Kidney (tissue), 14 donors: ENCODE results near the gene TMEM19. TPM values are rescaled to one million over a fixed set of nuclear protein-coding genes. Genes with fewer than 3 reads are reported as not detected.

ENCODE experiments used
- DNase-seq, 5 donors: peaks; one replicate each; pipeline ENCODE4 v3.0.0-alpha.2; 2013 to 2020
- FAIRE-seq: peaks from 2 replicates; lab custom pipeline; 2012; peaks lifted over from hg19 to GRCh38; lab: Jason Lieb, UNC
- H3K27ac ChIP-seq, 2 donors: one replicate each; pipeline ENCODE4 v1.7.0; 2013; ENCODE audit warnings: low read depth in 2 of 2, low read length in 2 of 2, inconsistent platforms in 1 of 2
- H3K27me3 ChIP-seq: one replicate; pipeline ENCODE4 v1.7.1; 2013; ENCODE audit warnings: low read length, inconsistent platforms; ENCODE audit not compliant: control insufficient read depth, insufficient read depth
- H3K36me3 ChIP-seq, 3 donors: one replicate each; pipeline versions ENCODE4 v1.7.0 to v1.7.1; 2013; ENCODE audit warnings: low read length in 3 of 3, control low read depth in 1 of 3, inconsistent platforms in 1 of 3; ENCODE audit not compliant: insufficient read depth in 3 of 3, control insufficient read depth in 2 of 3
- H3K4me1 ChIP-seq, 3 donors: one replicate each; pipeline versions ENCODE4 v1.7.0 to v1.7.1; 2013; ENCODE audit warnings: low read length in 3 of 3, inconsistent platforms in 1 of 3, low read depth in 1 of 3; ENCODE audit not compliant: control insufficient read depth in 2 of 3, insufficient read depth in 2 of 3
- H3K4me3 ChIP-seq, 3 donors: one replicate each; pipeline versions ENCODE4 v1.7.0 to v1.8.1; 2013; ENCODE audit warnings: low read length in 3 of 3, control low read depth in 1 of 3, inconsistent platforms in 1 of 3
- H3K9ac ChIP-seq, 3 donors: one replicate each; pipeline versions ENCODE4 v1.7.0 to v1.7.1; 2013; ENCODE audit warnings: low read length in 3 of 3, control low read depth in 1 of 3, inconsistent platforms in 1 of 3
- H3K9me3 ChIP-seq, 3 donors: one replicate each; pipeline versions ENCODE4 v1.7.0 to v1.7.1; 2013; ENCODE audit warnings: low read length in 3 of 3, control low read depth in 1 of 3, inconsistent platforms in 1 of 3; ENCODE audit not compliant: control insufficient read depth in 2 of 3, insufficient read depth in 1 of 3
- intact Hi-C: fragments of 100-400 bp; cut with DNase I; formaldehyde crosslinking; loops from one replicate; pipeline ENCODE4 v1.11.1; 2022
- polyA plus RNA-seq: library from polyadenylated mRNA; stranded (reverse); fragments of 350-450 nt; fragmentation: Illumina TruSeq; extraction: RNeasy Lipid Tissue Mini Kit (QIAGEN cat#74804); gene quantifications from one replicate; pipeline ENCODE4 v1.2.3, GENCODE V29; 2014; ENCODE audit warnings: low read depth, low replicate concordance; ENCODE audit not compliant: insufficient read depth
- total RNA-seq: library from RNA; stranded (reverse); fragmentation: NEBNext Ultra II Directional; extraction: Animal tissue kit (Norgen Biotek cat#: 25700); gene quantifications from one replicate; pipeline ENCODE4 v1.2.1, GENCODE V29; 2021
- TF ChIP-seq, protein P1 (sequence below): IDR thresholded peaks from 3 replicates; pipeline ENCODE4 v1.5.1; 2012; ENCODE audit warnings: mild to moderate bottlenecking, moderate library complexity, borderline replicate concordance; ENCODE audit not compliant: insufficient read depth; ENCODE audit errors: extremely low read depth
- donor health status: control.
- donor health status: control.
- donor health status: control.
- donor health status: control.
- donor health status: control.
- donor health status: DM: yes; HTN: yes; CAD: no.
- donor health status: Normal renal cell carcinoma (clear cell type).

Gene TMEM19
- total and polyA plus RNA-seq, 2 donors from 2014 or later: 14.9 to 35.6 TPM

DNA sequence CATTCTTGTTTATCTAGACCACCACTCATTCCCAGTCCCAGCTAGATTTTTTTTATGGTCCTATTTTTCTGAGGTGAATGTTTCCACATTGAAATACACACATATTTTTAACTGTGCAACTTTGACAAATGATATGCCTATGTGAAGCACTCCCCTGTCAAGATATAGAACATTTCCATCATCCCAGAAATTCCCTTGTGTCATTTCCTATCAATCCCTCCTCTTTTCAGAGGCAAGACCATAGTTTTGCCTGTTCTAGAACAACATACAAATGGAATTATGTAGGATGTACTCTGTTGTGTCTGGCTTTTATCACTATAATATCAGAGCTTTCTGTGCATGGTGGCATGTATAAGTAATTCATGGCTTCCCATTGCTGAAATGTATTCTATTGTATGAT lies 32.7 kb downstream of the TMEM19 start:
- FAIRE-seq (no peak), DNase-seq (no peak)
- no peak overlapping the region for H3K27ac ChIP-seq
- intact Hi-C loops: no loop called here
- no peaks in the 10 kb centered on the region for H3K9me3 ChIP-seq
- H3K36me3 ChIP-seq: no peaks in the 10 kb centered on the region
- TF ChIP-seq, protein P1, sequence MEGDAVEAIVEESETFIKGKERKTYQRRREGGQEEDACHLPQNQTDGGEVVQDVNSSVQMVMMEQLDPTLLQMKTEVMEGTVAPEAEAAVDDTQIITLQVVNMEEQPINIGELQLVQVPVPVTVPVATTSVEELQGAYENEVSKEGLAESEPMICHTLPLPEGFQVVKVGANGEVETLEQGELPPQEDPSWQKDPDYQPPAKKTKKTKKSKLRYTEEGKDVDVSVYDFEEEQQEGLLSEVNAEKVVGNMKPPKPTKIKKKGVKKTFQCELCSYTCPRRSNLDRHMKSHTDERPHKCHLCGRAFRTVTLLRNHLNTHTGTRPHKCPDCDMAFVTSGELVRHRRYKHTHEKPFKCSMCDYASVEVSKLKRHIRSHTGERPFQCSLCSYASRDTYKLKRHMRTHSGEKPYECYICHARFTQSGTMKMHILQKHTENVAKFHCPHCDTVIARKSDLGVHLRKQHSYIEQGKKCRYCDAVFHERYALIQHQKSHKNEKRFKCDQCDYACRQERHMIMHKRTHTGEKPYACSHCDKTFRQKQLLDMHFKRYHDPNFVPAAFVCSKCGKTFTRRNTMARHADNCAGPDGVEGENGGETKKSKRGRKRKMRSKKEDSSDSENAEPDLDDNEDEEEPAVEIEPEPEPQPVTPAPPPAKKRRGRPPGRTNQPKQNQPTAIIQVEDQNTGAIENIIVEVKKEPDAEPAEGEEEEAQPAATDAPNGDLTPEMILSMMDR: no peak
- no peaks in the 10 kb centered on the region for H3K27me3 ChIP-seq
- H3K4me3 ChIP-seq: no peak overlapping the region
- no peaks in the 10 kb centered on the region for H3K4me1 ChIP-seq
- H3K9ac ChIP-seq: no peak overlapping the region

DNA sequence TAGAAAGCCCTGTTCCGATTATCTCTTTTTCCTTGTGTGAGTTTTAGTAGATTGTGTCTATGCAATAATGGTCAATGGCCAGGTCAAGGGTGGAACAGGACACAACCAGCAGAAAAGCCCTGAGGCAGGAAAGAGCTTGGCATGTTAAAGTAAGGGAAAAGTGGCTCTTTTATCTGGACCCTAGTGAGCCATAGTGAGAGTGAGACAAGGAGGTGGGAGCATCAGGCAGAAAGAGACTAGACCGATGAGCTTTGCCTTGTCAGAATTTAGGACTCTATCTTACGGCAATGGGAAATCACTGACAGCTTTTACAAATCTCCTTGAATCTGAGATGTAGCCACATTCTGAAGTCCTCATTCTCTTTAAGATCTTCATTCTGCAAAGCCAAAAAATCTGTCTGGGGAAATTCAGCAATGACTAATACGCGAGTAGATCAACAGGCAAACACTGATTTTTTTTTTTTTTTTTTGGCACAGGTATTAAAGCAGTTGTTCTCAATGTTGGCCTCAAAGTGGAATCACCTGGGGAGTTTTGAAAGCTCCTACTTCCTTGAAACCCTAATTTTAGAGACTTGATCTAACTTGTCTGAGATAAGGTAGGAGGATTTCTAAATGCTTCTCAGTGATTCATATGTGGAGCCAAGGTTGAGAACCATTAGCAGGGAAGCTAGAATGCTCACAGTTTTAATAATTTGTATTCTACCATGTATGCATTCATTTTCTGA lies 33.9 kb downstream of the TMEM19 start:
- H3K9me3 ChIP-seq: no peaks in the 10 kb centered on the region
- no peaks in the 10 kb centered on the region for H3K4me1 ChIP-seq
- no peak for FAIRE-seq
- no peaks in the 10 kb centered on the region for H3K36me3 ChIP-seq
- H3K27ac ChIP-seq: no peak overlapping the region
- H3K4me3 ChIP-seq: no peak overlapping the region
- no peak overlapping the region for H3K9ac ChIP-seq
- no peaks in the 10 kb centered on the region for H3K27me3 ChIP-seq
- intact Hi-C loops: no loop called here
- no peak for DNase-seq
- TF ChIP-seq, protein P1: no peak

DNA sequence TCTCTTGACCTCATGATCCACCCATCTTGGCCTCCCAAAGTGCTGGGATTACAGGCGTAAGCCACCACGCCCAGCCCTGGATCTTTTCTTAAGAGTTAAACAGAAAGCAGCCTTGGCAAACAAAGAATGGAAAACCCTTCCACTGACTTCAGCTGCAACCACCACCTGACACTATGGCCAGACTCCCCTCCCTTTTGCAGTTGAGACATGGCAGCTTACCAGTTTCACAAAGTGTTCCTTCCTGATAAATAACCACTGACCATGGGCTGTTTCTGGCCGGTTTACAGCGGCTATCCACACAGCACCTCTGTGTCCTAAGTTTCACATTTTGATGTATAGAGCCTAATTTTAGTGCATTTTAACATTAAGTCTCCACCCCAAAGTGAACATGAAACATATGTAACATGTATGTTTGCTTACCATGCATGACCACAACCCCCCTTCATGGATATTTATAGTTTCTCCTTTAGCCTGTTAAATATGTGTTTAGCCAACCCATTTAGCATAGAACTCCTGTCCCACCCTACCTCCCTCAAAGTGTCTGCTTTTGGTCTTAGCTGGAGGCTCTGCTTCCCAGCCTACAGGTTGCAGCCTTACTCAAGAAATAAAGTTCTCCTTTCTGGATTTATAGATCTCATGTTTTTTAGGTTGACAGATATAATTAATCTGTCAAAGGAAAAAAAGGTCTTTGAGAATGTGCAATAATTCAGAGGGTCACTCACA lies 36.1 kb downstream of the TMEM19 start:
- TF ChIP-seq, protein P1: no peak
- Histone ChIP-seq H3K27me3 (no peaks in the 10 kb centered on the region), H3K36me3 (no peaks in the 10 kb centered on the region), H3K4me3 (no peak overlapping the region), H3K9ac (no peak overlapping the region), H3K9me3 (no peaks in the 10 kb centered on the region), H3K4me1 (no peaks in the 10 kb centered on the region), H3K27ac (no peak overlapping the region)
- intact Hi-C loops: no loop called here
- FAIRE-seq: no peak
- no peak for DNase-seq
